Fibroblast of mammary gland (primary cell): Measurements from ENCODE around the gene ATP5F1E.

ENCODE experiments used
- DNase-seq: peaks from one replicate; pipeline ENCODE4 v3.0.0-alpha.2; 2010; ENCODE audit warnings: low read depth
- H3K4me3 ChIP-seq: 2 replicates; pipeline ENCODE4 v1.5.1; 2011; ENCODE audit warnings: low read depth, mild to moderate bottlenecking, low read length, moderate library complexity; ENCODE audit not compliant: control insufficient read depth
- CTCF ChIP-seq: conservative IDR thresholded peaks from 2 replicates; pipeline ENCODE4 v1.5.1; 2011; ENCODE audit warnings: low read depth, low read length, inconsistent platforms; ENCODE audit not compliant: control insufficient read depth, insufficient read depth

ATP5F1E gene

GRCh38 chr20:59073582-59073981 is 41.4 kb upstream of the ATP5F1E start:
- DNase-seq = no peak
- TF ChIP-seq CTCF = no peak
- no peak overlapping the region for H3K4me3 ChIP-seq

- DNase-seq = no peak
- no peak for TF ChIP-seq CTCF
- H3K4me3 ChIP-seq = no peak overlapping the region
These were observed 39.1 kb upstream of the ATP5F1E start for GRCh38 chr20:59071216-59071615.

GRCh38 chr20:59069026-59069425 is 36.9 kb upstream of the ATP5F1E start:
- no peak for TF ChIP-seq CTCF
- no peak for DNase-seq
- H3K4me3 ChIP-seq = no peak overlapping the region

GRCh38 chr20:59068534-59068933 is 36.4 kb upstream of the ATP5F1E start:
- no peak for DNase-seq
- no peak overlapping the region for H3K4me3 ChIP-seq
- TF ChIP-seq CTCF = no peak

GRCh38 chr20:59064214-59064722 is 32.1 kb upstream of the ATP5F1E start:
- DNase-seq = no peak
- H3K4me3 ChIP-seq = no peak overlapping the region
- TF ChIP-seq CTCF = no peak

- no peak for TF ChIP-seq CTCF
- peak; percentile 89 for DNase-seq
- no peak overlapping the region for H3K4me3 ChIP-seq
These were observed 31.5 kb upstream of the ATP5F1E start for GRCh38 chr20:59063358-59064213.
